ENCODE data around the gene TSPAN31. TPM values are rescaled to one million over a fixed set of nuclear protein-coding genes. Genes with fewer than 3 reads are reported as not detected.

TSPAN31 gene
- total and polyA plus RNA-seq, 2 of the 8 experiments (the other 6 are each of a cell fraction or from before 2014, with no cell fraction given) = 15.8 to 31.4 TPM

DNA sequence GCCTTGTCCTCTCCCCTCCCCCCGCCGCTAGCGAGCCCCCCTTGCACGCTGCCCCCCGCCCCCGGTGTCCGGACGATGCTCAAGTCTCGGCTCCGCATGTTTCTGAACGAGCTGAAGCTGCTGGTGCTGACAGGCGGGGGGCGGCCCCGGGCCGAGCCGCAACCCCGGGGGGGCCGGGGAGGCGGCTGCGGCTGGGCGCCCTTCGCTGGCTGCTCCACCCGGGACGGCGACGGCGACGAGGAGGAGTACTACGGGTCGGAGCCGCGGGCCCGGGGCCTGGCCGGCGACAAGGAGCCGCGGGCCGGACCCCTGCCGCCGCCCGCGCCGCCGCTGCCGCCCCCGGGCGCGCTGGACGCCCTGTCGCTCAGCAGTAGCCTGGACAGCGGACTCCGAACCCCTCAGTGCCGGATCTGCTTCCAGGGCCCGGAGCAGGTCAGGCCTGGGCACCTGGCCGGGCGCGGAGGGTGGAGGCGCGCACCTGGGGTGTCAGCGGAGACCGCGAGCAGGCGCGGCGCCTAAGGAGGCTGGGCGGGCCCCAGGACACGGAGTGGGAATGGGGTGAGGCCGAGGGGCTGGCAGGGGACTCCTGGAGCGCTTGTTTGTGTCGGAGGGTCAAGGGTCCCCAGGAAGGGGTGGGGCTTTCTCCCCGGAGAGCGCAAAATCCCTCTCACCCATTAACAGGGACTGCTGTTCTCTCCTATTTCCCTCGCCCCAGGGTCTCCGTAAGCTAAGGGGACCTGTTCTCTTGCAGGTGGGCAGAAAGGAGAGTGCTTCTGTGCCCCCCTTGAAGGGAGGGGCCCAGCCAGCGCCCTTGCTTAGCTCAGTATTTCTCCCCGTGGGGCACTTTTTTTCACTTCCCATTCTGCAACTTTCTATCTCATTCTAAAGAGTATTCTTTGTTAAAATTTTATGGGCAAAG lies 10.9 kb downstream of the TSPAN31 start:
- H3K23ac ChIP-seq (ENCODE audit: insufficient read length) = no peak overlapping the region
- H3K4me3 ChIP-seq (ENCODE audit: extremely low read depth in 1 of 4, insufficient read depth in 2 of 4, low read depth in 3 of 4, low read length in 4 of 4) = peak overlapping the region; percentile 29 to 96 (median 59)
- peaks cover 18% of the 10 kb centered on the region for H3K23me2 ChIP-seq (ENCODE audit: low read depth, low read length)
- no peak overlapping the region for H2AFZ ChIP-seq (ENCODE audit: low read length)
- H3K27me3 ChIP-seq (replicated peaks in 1 of 4; ENCODE audit: control insufficient read depth in 3 of 4, extremely low read depth in 1 of 4, insufficient read depth in 3 of 4, low read length in 3 of 4) = peaks cover 8 to 33% (median 26%) of the 10 kb centered on the region in 4 experiments
- no peak overlapping the region for H2BK120ac ChIP-seq (replicated peaks; ENCODE audit: low read depth, low read length)
- DNase-seq (ENCODE audit: low read depth in 1 of 2, low spot score in 2 of 2) (peak in 1 of 2 experiments; percentile 67), FAIRE-seq (no peak)
- H2BK5ac ChIP-seq (ENCODE audit: low read depth, low read length) = no peak overlapping the region
- H2BK20ac ChIP-seq (ENCODE audit: low read length) = no peak overlapping the region
- 1% methylated on average over 28 of the region's 76 CpGs; no CpG with 5 or more reads in 1 of the 2 experiments for WGBS, 2 experiments (ENCODE audit: extremely low coverage in 1 of 2, insufficient coverage in 1 of 2, insufficient read length in 1 of 2, insufficient replicate concordance in 2 of 2, low coverage in 1 of 2, low lambda C conversion rate in 2 of 2, missing lambda C conversion rate in 1 of 2)
- H3K9ac ChIP-seq (replicated peaks in 1 of 4; ENCODE audit: extremely low read depth in 1 of 4, low read depth in 3 of 4, low read length in 3 of 4) = no peak overlapping the region
- H3K4me1 ChIP-seq (replicated peaks in 1 of 4; ENCODE audit: control insufficient read depth in 3 of 4, insufficient read depth in 4 of 4, low read length in 3 of 4) = peaks cover 3 to 26% (median 7%) of the 10 kb centered on the region in 4 experiments; a peak in 6 of 7 replicates
- no peak overlapping the region for H4K5ac ChIP-seq (ENCODE audit: insufficient read length, low read depth, low read length)
- peaks cover 9 to 13% of the 10 kb centered on the region in 2 experiments for H3K79me2 ChIP-seq (ENCODE audit: control insufficient read depth in 1 of 2, insufficient read depth in 2 of 2, low read length in 2 of 2)
- ChIA-PET CTCF (ENCODE audit: partially characterized antibody) (interaction anchor here (0.9 to 2.2 kb wide), 21 partner anchors 9 to 186 kb away, joined by 3 to 40 read pairs (median 5); partner anchors contain the start of genes ATP23, B4GALNT1, CYP27B1 and EEF1AKMT3), POLR2A (ENCODE audit: partially characterized antibody) (interaction anchor here (1.0 to 3.3 kb wide), 8 partner anchors 7 to 235 kb away, joined by 3 to 25 read pairs (median 5); partner anchors contain the start of genes CYP27B1, DDIT3, EEF1AKMT3 and METTL1)
- H3K18ac ChIP-seq (ENCODE audit: extremely low read depth, low read length) = no peak overlapping the region; the same call in 1 of the 2 replicates
- H4K91ac ChIP-seq (replicated peaks; ENCODE audit: insufficient read length, low read length) = no peak overlapping the region
- H4K20me1 ChIP-seq (replicated peaks in 1 of 2; ENCODE audit: control insufficient read depth in 1 of 2, insufficient read depth in 2 of 2, low read length in 2 of 2) = peaks cover 3 to 15% of the 10 kb centered on the region in 2 experiments
- no peak overlapping the region for H3K14ac ChIP-seq (ENCODE audit: insufficient read length)
- H3K27ac ChIP-seq (ENCODE audit: low read depth, low read length) = no peak overlapping the region
- peaks cover 0 to 4% (median 3%) of the 10 kb centered on the region in 4 experiments; a peak in 5 of 8 replicates for H3K36me3 ChIP-seq (ENCODE audit: control insufficient read depth in 2 of 4, insufficient read depth in 4 of 4, low read length in 3 of 4)
- H2BK15ac ChIP-seq (ENCODE audit: low read length) = no peak overlapping the region
- peaks cover 10% of the 10 kb centered on the region; the same call in 1 of the 2 replicates for H3K79me1 ChIP-seq (ENCODE audit: low read depth, low read length)
- no peak overlapping the region for H2BK12ac ChIP-seq (ENCODE audit: low read depth, low read length)
- H3K4me2 ChIP-seq (ENCODE audit: insufficient read depth in 1 of 2, low read depth in 2 of 2, low read length in 2 of 2) = peak overlapping the region; percentile 82 to 99
- TF ChIP-seq SIN3A (conservative IDR thresholded peaks at IDR 0.05 in 1 of 2, IDR thresholded peaks at IDR 0.05 in 1 of 2; ENCODE audit: low read depth in 1 of 2, low read length in 2 of 2) (0 out of 4 replicates have a peak, but pooled peaks of 1 of the 2 experiments have one; percentile 51), RNF2 (IDR thresholded peaks at IDR 0.05; ENCODE audit: borderline replicate concordance, low read depth, low read length, missing control alignments, poor library complexity, severe bottlenecking) (peak; percentile 48), JUND (IDR thresholded peaks at IDR 0.05; ENCODE audit: low read length) (no peak), KDM4A (IDR thresholded peaks at IDR 0.05; ENCODE audit: low read depth, low read length, severe bottlenecking) (peak; percentile 32), SUZ12 (IDR thresholded peaks at IDR 0.05; ENCODE audit: low read length) (peak; percentile 78), EZH2 (IDR thresholded peaks at IDR 0.05; ENCODE audit: low read depth, low read length, severe bottlenecking) (peak; percentile 69), JUN (IDR thresholded peaks at IDR 0.05; ENCODE audit: low read depth, low read length) (no peak), TBP (IDR thresholded peaks at IDR 0.05; ENCODE audit: low read depth, low read length) (no peak)
- H2AK5ac ChIP-seq (ENCODE audit: low read depth, low read length) = no peak overlapping the region
- H3K4ac ChIP-seq (replicated peaks; ENCODE audit: insufficient read length, low read depth, low read length) = no peak overlapping the region
- H3K56ac ChIP-seq (replicated peaks; ENCODE audit: insufficient read length, low read depth, low read length) = no peak overlapping the region
- no peak overlapping the region for H4K8ac ChIP-seq (ENCODE audit: extremely low read depth, insufficient read depth, low read length)
- H3K9me3 ChIP-seq (ENCODE audit: insufficient read depth in 2 of 2, low read depth in 1 of 2, low read length in 1 of 2) = no peaks in the 10 kb centered on the region

Data from H1 (cell line).